ENCODE results near the gene PDZD2. TPM values are rescaled to one million over a fixed set of nuclear protein-coding genes. Genes with fewer than 3 reads are reported as not detected.

PDZD2 gene
- total RNA-seq, 1 experiment from 2014 or later, result 2.2 TPM

DNA sequence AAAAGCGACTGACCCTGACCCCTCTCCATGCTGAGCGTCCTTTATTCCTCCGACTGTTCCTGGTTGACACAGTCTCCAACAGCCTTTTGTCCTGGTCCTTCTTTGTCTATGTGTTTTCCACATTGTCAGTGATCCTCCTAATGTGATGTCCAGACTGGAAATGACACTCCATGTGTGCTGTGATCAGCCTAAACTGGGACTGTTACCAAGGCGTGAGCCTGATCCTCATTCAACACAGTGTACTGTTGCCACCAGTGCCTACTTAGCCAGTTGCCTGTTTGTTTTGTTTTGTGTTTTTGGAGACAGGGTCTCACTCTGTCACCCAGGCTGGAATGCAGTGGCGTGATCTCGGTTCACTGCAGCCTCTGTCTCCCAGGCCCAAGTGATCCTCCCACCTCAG lies 343.1 kb downstream of the PDZD2 start:
- Histone ChIP-seq H3K36me3 (ENCODE audit: insufficient read depth, low read length, poor library complexity, severe bottlenecking) (no peaks in the 10 kb centered on the region), H3K4me1 (ENCODE audit: insufficient read depth, low read length, poor library complexity, severe bottlenecking) (no peaks in the 10 kb centered on the region), H3K27ac (ENCODE audit: low read depth, low read length, poor library complexity, severe bottlenecking) (no peak overlapping the region), H3K27me3 (replicated peaks; ENCODE audit: insufficient read depth, low read depth, low read length, poor library complexity) (no peaks in the 10 kb centered on the region), H3K4me3 (ENCODE audit: low read depth, low read length, poor library complexity, severe bottlenecking) (no peak overlapping the region), H3K9me3 (ENCODE audit: low read depth, low read length, poor library complexity, severe bottlenecking) (no peaks in the 10 kb centered on the region)
- intact Hi-C loops (cut with micrococcal nuclease; ENCODE audit: unreplicated experiment), result no loop called here
- no TSS peak for BruUV-seq (replicated peaks)
- CTCF ChIA-PET, result no interaction called here
- no peak for DNase-seq (ENCODE audit: low spot score)
- TF ChIP-seq EZH2 (IDR thresholded peaks at IDR 0.05; ENCODE audit: borderline replicate concordance, low read depth, low read length, poor library complexity, severe bottlenecking), result no peak
- TF ChIP-seq, protein P1, sequence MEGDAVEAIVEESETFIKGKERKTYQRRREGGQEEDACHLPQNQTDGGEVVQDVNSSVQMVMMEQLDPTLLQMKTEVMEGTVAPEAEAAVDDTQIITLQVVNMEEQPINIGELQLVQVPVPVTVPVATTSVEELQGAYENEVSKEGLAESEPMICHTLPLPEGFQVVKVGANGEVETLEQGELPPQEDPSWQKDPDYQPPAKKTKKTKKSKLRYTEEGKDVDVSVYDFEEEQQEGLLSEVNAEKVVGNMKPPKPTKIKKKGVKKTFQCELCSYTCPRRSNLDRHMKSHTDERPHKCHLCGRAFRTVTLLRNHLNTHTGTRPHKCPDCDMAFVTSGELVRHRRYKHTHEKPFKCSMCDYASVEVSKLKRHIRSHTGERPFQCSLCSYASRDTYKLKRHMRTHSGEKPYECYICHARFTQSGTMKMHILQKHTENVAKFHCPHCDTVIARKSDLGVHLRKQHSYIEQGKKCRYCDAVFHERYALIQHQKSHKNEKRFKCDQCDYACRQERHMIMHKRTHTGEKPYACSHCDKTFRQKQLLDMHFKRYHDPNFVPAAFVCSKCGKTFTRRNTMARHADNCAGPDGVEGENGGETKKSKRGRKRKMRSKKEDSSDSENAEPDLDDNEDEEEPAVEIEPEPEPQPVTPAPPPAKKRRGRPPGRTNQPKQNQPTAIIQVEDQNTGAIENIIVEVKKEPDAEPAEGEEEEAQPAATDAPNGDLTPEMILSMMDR (conservative IDR thresholded peaks at IDR 0.05; ENCODE audit: low read depth, low read length), result no peak
- POLR2A ChIA-PET (ENCODE audit: low non-redundant PET), result no interaction called here

- Histone ChIP-seq H3K9me3 (ENCODE audit: low read depth, low read length, poor library complexity, severe bottlenecking) (no peaks in the 10 kb centered on the region), H3K36me3 (ENCODE audit: insufficient read depth, low read length, poor library complexity, severe bottlenecking) (no peaks in the 10 kb centered on the region), H3K27me3 (replicated peaks; ENCODE audit: insufficient read depth, low read depth, low read length, poor library complexity) (no peaks in the 10 kb centered on the region), H3K27ac (ENCODE audit: low read depth, low read length, poor library complexity, severe bottlenecking) (no peak overlapping the region), H3K4me1 (ENCODE audit: insufficient read depth, low read length, poor library complexity, severe bottlenecking) (no peaks in the 10 kb centered on the region), H3K4me3 (ENCODE audit: low read depth, low read length, poor library complexity, severe bottlenecking) (no peak overlapping the region)
- no peak for DNase-seq (ENCODE audit: low spot score)
- intact Hi-C loops (cut with micrococcal nuclease; ENCODE audit: unreplicated experiment), result no loop called here
- ChIA-PET CTCF (no interaction called here), POLR2A (ENCODE audit: low non-redundant PET) (no interaction called here)
- TF ChIP-seq EZH2 (IDR thresholded peaks at IDR 0.05; ENCODE audit: borderline replicate concordance, low read depth, low read length, poor library complexity, severe bottlenecking), result no peak
- TF ChIP-seq, protein P1 (conservative IDR thresholded peaks at IDR 0.05; ENCODE audit: low read depth, low read length), result no peak
- no TSS peak for BruUV-seq (replicated peaks)
Observed at GRCh38 chr5:31982621-31983020, 343.7 kb downstream of the PDZD2 start.

DNA sequence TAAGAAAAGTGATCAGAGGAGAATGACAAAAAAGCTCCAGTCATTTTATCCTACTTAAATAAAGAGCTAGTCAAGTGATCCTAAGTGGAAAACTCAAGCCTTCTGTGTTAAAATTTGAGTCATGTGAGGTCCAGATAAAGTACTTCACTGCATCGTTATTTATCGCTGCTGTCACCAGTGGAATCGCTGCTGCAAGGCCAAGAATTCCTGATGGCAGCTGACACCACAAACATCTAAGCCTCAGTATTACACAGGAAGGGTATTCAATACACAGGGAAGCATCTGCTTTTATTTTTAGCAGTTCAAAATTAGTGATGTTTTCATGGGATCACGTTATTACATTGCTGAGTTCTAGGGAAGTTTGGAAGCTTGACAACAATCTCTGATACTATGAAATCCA lies 344.9 kb downstream of the PDZD2 start:
- ChIA-PET POLR2A (ENCODE audit: low non-redundant PET) (interaction anchor here (0.6 kb wide), 1 partner anchor 528 kb away, joined by 3 read pairs; no protein-coding TSS in a partner anchor), CTCF (no interaction called here)
- DNase-seq (ENCODE audit: low spot score), result no peak
- Histone ChIP-seq H3K4me3 (ENCODE audit: low read depth, low read length, poor library complexity, severe bottlenecking) (no peak overlapping the region), H3K27ac (ENCODE audit: low read depth, low read length, poor library complexity, severe bottlenecking) (no peak overlapping the region), H3K4me1 (ENCODE audit: insufficient read depth, low read length, poor library complexity, severe bottlenecking) (no peaks in the 10 kb centered on the region), H3K9me3 (ENCODE audit: low read depth, low read length, poor library complexity, severe bottlenecking) (no peaks in the 10 kb centered on the region), H3K36me3 (ENCODE audit: insufficient read depth, low read length, poor library complexity, severe bottlenecking) (no peaks in the 10 kb centered on the region), H3K27me3 (replicated peaks; ENCODE audit: insufficient read depth, low read depth, low read length, poor library complexity) (no peaks in the 10 kb centered on the region)
- intact Hi-C loops (cut with micrococcal nuclease; ENCODE audit: unreplicated experiment), result no loop called here
- no peak for TF ChIP-seq EZH2 (IDR thresholded peaks at IDR 0.05; ENCODE audit: borderline replicate concordance, low read depth, low read length, poor library complexity, severe bottlenecking)
- TF ChIP-seq, protein P1 (conservative IDR thresholded peaks at IDR 0.05; ENCODE audit: low read depth, low read length), result no peak
- BruUV-seq (replicated peaks), result no TSS peak
